ENCODE data around the gene PYGO2.

DNA sequence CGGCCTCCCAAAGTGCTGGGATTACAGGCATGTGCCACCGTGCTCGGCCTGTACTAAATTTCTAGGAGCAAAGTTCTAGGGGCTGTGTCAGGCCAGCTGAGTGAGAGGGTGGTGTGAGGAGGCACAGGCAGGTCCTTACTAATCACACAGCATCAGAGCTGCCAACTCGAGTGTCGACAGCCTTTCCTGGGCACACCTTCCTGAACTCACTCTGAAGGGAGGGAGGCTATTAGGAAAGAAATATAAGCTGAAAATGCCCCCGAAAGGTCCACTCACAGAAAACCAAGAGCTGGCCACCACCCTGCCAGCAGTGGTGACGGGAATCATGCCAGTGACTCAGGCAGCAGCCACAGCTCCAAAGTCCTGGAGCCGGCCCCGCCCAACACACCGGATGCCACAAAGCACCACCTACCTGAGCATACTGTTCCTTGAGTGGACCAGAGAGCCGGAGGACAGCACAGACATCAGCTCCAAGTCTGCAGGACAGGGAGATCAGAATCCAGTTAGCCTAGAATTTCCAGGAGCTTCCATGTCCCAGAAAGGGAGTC lies 29.6 kb downstream of the PYGO2 start:
- TF ChIP-seq POLR2A (IDR thresholded peaks at IDR 0.05; ENCODE audit: low read depth, low read length), result no peak
- no peak for TF ChIP-seq POLR2AphosphoS5 (IDR thresholded peaks at IDR 0.05; ENCODE audit: low read depth, low read length)
- no peak for TF ChIP-seq TAF1 (IDR thresholded peaks at IDR 0.05; ENCODE audit: borderline replicate concordance, low read depth, low read length)
